ENCODE data around the gene CARF.

DNA sequence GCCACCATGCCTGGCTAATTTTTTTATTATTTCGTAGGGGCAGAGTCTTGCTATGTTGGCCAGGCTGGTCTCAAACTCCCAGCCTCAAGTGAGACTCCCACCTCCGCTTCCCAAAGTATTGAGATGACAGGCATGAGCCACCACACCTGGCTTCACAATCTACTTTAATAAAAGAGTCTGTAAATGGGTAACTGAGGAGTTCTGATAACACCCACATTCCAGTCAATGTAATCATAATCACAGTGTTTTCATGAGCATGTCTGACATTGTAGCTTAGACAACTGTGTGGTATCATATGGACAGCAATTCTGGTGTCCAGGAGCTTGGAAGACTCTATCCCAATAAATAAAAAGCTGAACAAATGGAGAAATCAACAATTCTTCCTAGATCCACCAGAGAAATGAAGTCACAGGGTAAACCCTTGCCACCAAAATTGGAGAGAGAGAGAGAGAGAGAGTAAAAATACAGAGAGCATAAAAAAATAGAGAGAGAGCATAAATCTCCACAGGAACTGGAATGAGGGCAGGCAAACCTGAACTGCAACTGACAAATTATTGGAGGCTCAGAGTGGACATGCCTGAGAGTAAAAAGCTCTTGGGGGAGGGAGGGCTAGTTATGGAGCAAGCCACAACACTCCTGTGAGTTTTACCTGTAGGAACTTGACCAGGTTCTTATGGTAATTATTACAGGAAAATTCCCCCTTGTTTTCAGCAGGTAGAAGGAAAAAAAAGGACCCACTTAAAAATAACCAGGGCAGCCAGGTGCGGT is 90.2 kb downstream of the CARF start:
- TF ChIP-seq, protein P1, sequence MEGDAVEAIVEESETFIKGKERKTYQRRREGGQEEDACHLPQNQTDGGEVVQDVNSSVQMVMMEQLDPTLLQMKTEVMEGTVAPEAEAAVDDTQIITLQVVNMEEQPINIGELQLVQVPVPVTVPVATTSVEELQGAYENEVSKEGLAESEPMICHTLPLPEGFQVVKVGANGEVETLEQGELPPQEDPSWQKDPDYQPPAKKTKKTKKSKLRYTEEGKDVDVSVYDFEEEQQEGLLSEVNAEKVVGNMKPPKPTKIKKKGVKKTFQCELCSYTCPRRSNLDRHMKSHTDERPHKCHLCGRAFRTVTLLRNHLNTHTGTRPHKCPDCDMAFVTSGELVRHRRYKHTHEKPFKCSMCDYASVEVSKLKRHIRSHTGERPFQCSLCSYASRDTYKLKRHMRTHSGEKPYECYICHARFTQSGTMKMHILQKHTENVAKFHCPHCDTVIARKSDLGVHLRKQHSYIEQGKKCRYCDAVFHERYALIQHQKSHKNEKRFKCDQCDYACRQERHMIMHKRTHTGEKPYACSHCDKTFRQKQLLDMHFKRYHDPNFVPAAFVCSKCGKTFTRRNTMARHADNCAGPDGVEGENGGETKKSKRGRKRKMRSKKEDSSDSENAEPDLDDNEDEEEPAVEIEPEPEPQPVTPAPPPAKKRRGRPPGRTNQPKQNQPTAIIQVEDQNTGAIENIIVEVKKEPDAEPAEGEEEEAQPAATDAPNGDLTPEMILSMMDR (IDR thresholded peaks at IDR 0.05): no peak
- TF ChIP-seq, protein P2, sequence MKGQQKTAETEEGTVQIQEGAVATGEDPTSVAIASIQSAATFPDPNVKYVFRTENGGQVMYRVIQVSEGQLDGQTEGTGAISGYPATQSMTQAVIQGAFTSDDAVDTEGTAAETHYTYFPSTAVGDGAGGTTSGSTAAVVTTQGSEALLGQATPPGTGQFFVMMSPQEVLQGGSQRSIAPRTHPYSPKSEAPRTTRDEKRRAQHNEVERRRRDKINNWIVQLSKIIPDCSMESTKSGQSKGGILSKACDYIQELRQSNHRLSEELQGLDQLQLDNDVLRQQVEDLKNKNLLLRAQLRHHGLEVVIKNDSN (CRISPR knock-in tag; IDR thresholded peaks at IDR 0.05): no peak
- TF ChIP-seq JUN (CRISPR knock-in tag; IDR thresholded peaks at IDR 0.05) (no peak), RELA (CRISPR knock-in tag; IDR thresholded peaks at IDR 0.05; ENCODE audit: borderline replicate concordance) (no peak), TEAD4 (CRISPR knock-in tag; IDR thresholded peaks at IDR 0.05) (no peak), NFYB (CRISPR knock-in tag; conservative IDR thresholded peaks at IDR 0.05; ENCODE audit: low read depth) (no peak), NR3C1 (CRISPR knock-in tag; conservative IDR thresholded peaks at IDR 0.05; ENCODE audit: low read depth) (no peak)
- TF ChIP-seq, protein P3, sequence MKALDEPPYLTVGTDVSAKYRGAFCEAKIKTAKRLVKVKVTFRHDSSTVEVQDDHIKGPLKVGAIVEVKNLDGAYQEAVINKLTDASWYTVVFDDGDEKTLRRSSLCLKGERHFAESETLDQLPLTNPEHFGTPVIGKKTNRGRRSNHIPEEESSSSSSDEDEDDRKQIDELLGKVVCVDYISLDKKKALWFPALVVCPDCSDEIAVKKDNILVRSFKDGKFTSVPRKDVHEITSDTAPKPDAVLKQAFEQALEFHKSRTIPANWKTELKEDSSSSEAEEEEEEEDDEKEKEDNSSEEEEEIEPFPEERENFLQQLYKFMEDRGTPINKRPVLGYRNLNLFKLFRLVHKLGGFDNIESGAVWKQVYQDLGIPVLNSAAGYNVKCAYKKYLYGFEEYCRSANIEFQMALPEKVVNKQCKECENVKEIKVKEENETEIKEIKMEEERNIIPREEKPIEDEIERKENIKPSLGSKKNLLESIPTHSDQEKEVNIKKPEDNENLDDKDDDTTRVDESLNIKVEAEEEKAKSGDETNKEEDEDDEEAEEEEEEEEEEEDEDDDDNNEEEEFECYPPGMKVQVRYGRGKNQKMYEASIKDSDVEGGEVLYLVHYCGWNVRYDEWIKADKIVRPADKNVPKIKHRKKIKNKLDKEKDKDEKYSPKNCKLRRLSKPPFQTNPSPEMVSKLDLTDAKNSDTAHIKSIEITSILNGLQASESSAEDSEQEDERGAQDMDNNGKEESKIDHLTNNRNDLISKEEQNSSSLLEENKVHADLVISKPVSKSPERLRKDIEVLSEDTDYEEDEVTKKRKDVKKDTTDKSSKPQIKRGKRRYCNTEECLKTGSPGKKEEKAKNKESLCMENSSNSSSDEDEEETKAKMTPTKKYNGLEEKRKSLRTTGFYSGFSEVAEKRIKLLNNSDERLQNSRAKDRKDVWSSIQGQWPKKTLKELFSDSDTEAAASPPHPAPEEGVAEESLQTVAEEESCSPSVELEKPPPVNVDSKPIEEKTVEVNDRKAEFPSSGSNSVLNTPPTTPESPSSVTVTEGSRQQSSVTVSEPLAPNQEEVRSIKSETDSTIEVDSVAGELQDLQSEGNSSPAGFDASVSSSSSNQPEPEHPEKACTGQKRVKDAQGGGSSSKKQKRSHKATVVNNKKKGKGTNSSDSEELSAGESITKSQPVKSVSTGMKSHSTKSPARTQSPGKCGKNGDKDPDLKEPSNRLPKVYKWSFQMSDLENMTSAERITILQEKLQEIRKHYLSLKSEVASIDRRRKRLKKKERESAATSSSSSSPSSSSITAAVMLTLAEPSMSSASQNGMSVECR (CRISPR knock-in tag; IDR thresholded peaks at IDR 0.05; ENCODE audit: borderline replicate concordance): no peak

Measured in WTC11 (cell line).